ENCODE measurements around the gene B2M.
A peak's percentile ranks its signal among the peaks of the same experiment; 100 is the strongest.
"Not testable (repeated sequence)": the region's sequence is repeated elsewhere in the genome, so short reads cannot be mapped to it uniquely, and the experiment has no call there.

Gene B2M

GRCh38 chr15:44711096-44711742, at the start of gene B2M, which contains the start of gene PATL2:
TSS of gene B2M (plus strand) at chr15:44711517. CDS start at chr15:44711547, 30 bp downstream.
TSS of gene PATL2 (minus strand) at chr15:44711323. CDS start at chr15:44676490, 34,833 bp downstream.
- peak; percentile 46 to 97 (median 90) for DNase-seq

DNA sequence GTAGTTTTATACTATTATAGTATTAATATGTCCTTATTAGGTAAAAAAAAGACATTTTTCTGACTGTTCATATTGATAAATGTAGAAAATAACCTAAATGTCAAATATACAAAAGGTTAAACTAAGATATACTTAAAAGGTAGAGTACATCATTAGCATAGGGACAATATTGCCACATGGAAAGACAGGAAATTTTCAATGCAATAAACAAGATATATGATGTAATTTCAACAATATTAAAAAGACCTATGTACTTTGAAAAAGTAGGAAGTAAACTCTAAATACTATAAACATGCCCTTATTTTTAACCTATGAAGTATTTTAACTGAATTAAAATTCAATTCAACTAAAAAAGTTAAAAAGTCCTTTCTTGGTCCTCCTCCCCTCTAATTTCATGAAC, 49.7 kb upstream of the B2M start:
- DNase-seq, result no peak

DNA sequence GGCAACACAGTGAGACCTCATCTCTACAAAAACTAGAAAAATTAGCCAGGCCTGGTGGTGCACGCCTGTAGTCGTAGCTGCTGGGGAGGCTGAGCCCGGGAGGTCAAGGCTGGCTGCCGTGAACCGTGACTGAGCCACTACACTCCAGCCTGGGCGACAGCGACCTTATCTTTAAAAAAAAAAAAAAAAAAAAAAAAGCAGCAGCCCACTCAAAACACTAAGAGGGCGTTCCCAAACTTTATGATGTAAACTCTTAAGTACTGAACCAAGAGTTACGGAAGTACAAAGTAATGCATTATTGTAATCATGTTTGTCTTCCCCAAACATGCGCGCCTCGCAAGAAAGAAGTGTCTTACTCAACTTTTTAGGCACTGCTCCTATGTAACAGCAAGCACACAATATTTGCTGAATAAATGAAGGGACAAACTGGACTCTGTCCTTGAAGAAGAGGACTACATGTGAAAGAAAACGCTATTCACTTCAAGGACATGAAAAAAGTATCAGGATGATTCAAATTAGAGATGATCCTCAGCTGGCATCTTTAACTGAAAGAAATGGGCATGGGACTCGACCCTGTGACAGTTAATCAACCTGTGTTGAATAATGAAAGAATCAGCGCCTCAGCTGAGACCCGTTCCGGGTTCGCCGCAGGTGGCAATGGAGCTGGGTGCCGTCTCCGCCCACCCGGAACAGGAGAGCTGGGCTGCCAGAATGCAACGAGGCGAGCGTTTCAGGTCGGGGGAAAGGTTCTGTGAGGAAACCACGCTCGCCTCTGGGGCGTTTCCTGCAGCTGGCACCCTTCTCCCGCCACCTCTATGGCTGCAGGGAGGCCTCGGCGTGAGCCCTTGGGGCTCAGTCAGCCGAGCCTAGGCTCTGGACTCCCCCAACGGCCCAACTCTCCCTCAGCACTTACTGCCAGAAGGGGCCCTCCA, 48.6 kb upstream of the B2M start:
- DNase-seq, result peak in 33 of 58 donors; percentile 10 to 73 (median 50)

- DNase-seq, result peak; percentile 68 to 98 (median 95)
These were observed 47.7 kb upstream of the B2M start, which contains the start of gene SPG11 for GRCh38 chr15:44663410-44664308. TSS of gene SPG11 (minus strand) at chr15:44663662. CDS start at chr15:44663647, 15 bp downstream.

DNA sequence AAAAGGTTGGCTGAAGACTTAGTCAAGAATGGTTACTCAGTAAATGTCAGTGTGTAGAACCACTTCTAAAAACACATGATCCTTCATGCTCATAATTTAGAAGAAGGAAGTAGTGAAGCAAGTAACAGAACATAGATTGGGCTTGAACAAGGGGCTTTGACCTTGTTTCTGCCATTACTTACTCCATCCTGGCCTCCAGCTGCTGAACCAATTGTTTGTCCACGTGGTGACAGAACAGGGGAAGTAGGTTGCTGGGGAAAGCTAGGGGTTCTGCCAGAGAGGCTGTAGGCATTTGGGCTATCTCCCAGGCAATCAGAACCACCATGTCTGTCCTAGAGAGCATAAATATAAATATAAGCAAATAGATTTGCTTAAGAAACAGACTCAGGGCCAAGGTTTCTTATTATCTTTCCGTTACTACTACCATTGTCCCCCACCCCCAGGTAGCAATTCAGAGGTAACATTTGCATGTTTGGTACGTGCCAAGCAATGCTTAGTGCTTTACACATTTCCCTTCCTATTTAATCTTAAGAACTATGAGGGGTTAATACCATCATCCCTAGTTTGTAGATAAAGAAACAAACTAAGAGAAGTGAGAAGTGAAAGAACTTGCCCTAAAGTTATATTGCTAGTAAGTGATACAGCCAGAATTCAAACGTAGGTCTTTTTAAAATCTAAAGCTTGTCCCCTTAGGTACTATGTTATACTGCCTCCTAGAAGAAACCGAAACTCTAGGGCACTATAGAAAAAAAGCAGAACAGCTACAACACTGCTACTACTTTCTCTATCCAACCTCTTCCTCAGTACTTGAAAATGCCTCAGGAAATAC, 44.9 kb upstream of the B2M start:
- no peak for DNase-seq

GRCh38 chr15:44667039-44667360, 44.3 kb upstream of the B2M start:
- DNase-seq, result no peak

GRCh38 chr15:44668921-44669320, 42.4 kb upstream of the B2M start:
- DNase-seq, result no peak

- no peak for DNase-seq
These were observed 41.0 kb upstream of the B2M start for GRCh38 chr15:44670087-44670950.

DNA sequence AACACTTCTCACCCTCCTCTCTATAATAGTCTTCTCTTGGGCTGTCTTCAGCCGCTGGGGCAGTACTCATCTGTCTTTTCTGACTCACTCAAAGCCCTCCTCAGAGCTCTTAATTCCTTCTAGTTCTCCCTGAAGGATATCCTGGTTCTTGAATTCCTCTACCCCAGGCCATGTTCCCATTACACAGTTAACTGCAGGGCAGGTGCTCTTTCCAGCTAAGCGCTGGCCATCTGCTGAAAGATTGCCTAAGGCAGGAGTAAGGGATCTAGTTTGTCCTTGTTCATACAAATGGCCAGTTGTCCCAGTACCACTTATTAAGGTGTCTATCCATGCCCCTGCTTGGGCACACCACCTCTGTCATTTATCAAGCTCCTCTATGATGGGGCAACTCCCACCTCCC, 37.7 kb upstream of the B2M start:
- DNase-seq, result no peak

- no peak for DNase-seq
These were observed 35.4 kb upstream of the B2M start for GRCh38 chr15:44675911-44676310.

DNA sequence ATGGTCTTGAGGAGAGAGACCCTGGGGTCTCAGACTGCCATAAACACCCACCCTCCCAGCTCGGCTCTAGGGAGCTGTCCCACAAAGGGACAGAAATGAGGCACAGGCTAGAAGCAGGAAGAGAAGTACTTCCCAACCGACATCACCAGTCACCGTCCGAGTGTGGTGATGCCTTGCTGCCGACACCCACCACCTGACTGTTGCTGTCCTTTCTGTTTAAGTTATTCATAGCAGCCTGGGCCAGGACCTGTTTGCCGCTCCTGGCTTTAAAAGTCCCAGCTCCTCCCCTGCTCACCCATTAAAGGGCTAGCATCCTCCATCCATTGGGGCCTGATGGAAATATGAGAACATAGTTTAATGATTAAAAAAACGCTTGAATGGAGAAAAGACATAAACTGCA, 34.6 kb upstream of the B2M start:
- DNase-seq, result no peak

GRCh38 chr15:44682211-44682610, 29.1 kb upstream of the B2M start:
- no peak for DNase-seq

DNA sequence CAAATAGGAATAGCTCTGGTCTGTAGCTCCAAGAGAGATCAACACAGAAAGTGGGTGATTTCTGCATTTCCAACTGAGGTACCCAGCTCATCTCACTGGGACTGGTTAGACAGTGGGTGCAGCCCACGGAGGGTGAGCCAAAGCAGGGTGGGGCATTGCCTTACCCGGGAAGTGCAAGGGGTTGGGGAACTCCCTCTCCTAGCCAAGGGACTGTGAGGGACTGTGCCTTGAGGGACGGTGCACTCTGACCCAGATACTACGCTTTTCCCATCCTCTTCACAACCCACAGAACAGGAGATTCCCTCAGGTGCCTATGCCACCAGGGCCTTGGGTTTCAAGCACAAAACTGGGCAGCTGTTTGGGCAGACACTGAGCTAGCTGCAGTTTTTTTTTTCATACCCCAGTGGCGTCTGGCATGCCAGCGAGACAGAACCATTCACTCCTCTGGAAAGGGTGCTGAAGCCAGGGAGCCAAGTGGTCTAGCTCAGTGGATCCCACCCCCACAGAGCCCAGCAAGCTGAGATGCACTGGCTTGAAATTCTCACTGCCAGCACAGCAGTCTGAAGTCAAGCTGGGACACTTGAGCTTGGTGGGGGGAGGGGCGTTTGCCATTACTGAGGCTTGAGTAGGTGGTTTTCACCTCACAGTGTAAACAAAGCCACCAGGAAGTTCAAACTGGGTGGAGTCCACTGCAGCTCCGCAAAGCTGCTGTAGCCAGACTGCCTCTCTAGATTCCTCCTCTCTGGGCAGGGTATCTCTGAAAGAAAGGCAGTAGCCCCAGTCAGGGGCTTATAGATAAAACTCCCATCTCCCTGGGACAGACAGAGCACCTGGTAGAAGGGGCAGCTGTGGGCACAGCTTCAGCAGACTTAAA, 28.3 kb upstream of the B2M start:
- DNase-seq, result not testable (repeated sequence)

- DNase-seq, result not testable (repeated sequence)
These were observed 22.0 kb upstream of the B2M start for GRCh38 chr15:44689318-44689717.

- not testable (repeated sequence) for DNase-seq
These were observed 21.1 kb upstream of the B2M start for GRCh38 chr15:44690245-44690644.

DNA sequence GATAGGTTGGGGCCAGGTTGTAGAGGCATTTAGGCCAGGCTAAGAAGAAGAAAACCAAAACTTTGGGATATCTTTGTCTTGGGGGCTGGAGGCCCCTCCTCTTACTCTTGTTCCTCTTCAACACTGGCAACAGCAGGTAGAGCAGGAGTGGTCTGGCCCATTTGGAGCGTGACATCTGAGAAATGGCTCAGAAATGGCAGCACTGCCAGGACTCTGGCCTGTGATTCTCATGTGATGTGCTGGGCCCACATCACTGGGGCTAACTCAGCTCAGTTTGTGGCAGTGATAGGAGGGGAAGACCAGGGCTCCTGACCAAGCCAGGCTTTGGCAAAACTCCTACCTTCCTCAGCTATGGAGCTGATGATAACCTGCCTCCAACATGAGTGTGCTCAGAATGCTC, 18.7 kb upstream of the B2M start:
- DNase-seq, result no peak

DNA sequence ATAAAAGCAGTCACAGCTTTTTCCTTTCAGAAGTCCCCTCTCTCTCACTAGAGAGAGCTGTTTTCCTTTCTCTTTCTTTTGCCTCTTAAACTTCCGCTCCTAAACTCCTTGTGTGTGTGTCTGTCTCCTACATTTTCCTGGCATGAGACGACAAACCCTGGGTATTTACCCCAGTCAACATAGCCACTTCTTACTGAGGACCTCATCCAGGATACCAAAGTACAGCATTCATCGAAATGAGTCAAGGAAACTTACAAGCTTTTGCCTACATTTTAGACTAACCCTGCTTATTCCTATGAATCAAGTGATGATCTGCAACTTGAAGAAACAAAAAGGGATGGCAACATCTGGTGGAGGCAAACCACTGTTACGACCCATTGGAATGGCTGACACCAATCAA, 16.9 kb upstream of the B2M start:
- DNase-seq, result no peak

DNA sequence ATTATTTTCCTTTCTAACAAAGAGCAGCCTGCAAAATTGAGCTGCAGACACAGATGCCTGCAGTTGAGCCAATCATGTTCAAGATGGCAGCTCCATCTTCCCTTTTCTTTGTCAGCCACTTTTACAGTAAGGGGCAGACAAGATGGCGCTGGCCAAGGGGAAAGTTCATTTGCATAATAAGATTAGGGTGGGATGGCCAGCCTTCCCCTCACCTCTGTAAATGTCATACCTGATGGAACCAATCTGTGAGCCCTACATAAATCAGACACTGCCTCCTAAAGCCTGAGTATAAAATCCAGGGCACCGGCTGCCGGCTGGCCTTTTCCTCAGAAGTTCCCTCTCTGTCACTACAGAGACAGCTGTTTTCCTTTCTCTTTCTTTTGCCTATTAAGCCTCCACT, 16.0 kb upstream of the B2M start:
- no peak for DNase-seq

Measured in anterior cingulate cortex (tissue), 58 donors.